ENCODE data around the gene LYRM9. TPM values are rescaled to one million over a fixed set of nuclear protein-coding genes. Genes with fewer than 3 reads are reported as not detected.

LYRM9 gene
- total RNA-seq, 1 donor from 2014 or later = 1.3 TPM

- FAIRE-seq (no peak), DNase-seq (ENCODE audit: low read depth) (no peak)
- Histone ChIP-seq H3K36me3 (ENCODE audit: control insufficient read depth, insufficient read depth, low read length) (no peaks in the 10 kb centered on the region), H3K27me3 (ENCODE audit: control insufficient read depth, insufficient read depth, low read length) (peaks cover 2% of the 10 kb centered on the region), H3K4me3 (ENCODE audit: low read depth, low read length) (no peak overlapping the region)
- TF ChIP-seq, protein P1, sequence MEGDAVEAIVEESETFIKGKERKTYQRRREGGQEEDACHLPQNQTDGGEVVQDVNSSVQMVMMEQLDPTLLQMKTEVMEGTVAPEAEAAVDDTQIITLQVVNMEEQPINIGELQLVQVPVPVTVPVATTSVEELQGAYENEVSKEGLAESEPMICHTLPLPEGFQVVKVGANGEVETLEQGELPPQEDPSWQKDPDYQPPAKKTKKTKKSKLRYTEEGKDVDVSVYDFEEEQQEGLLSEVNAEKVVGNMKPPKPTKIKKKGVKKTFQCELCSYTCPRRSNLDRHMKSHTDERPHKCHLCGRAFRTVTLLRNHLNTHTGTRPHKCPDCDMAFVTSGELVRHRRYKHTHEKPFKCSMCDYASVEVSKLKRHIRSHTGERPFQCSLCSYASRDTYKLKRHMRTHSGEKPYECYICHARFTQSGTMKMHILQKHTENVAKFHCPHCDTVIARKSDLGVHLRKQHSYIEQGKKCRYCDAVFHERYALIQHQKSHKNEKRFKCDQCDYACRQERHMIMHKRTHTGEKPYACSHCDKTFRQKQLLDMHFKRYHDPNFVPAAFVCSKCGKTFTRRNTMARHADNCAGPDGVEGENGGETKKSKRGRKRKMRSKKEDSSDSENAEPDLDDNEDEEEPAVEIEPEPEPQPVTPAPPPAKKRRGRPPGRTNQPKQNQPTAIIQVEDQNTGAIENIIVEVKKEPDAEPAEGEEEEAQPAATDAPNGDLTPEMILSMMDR (IDR thresholded peaks at IDR 0.05; ENCODE audit: insufficient read depth, low read length, severe bottlenecking) = no peak
Measured at GRCh38 chr17:27937025-27937546, 43.9 kb upstream of the LYRM9 start.

- TF ChIP-seq, protein P1 (IDR thresholded peaks at IDR 0.05; ENCODE audit: insufficient read depth, low read length, severe bottlenecking) = no peak
- Histone ChIP-seq H3K36me3 (ENCODE audit: control insufficient read depth, insufficient read depth, low read length) (no peaks in the 10 kb centered on the region), H3K4me3 (ENCODE audit: low read depth, low read length) (no peak overlapping the region), H3K27me3 (ENCODE audit: control insufficient read depth, insufficient read depth, low read length) (no peaks in the 10 kb centered on the region)
- DNase-seq (ENCODE audit: low read depth) = no peak
- FAIRE-seq = no peak
Measured at GRCh38 chr17:27930000-27930399, 36.8 kb upstream of the LYRM9 start.

- H3K27me3 ChIP-seq (ENCODE audit: control insufficient read depth, insufficient read depth, low read length) = no peaks in the 10 kb centered on the region
- no peaks in the 10 kb centered on the region for H3K36me3 ChIP-seq (ENCODE audit: control insufficient read depth, insufficient read depth, low read length)
- H3K4me3 ChIP-seq (ENCODE audit: low read depth, low read length) = no peak overlapping the region
- TF ChIP-seq, protein P1 (IDR thresholded peaks at IDR 0.05; ENCODE audit: insufficient read depth, low read length, severe bottlenecking) = no peak
- FAIRE-seq (no peak), DNase-seq (ENCODE audit: low read depth) (no peak)
Measured at GRCh38 chr17:27928587-27928986, 35.4 kb upstream of the LYRM9 start.

- TF ChIP-seq, protein P1 (IDR thresholded peaks at IDR 0.05; ENCODE audit: insufficient read depth, low read length, severe bottlenecking) = no peak
- no peaks in the 10 kb centered on the region for H3K36me3 ChIP-seq (ENCODE audit: control insufficient read depth, insufficient read depth, low read length)
- no peaks in the 10 kb centered on the region for H3K27me3 ChIP-seq (ENCODE audit: control insufficient read depth, insufficient read depth, low read length)
- FAIRE-seq = no peak
- no peak overlapping the region for H3K4me3 ChIP-seq (ENCODE audit: low read depth, low read length)
- DNase-seq (ENCODE audit: low read depth) = no peak
Measured at GRCh38 chr17:27927781-27928180, 34.6 kb upstream of the LYRM9 start.

GRCh38 chr17:27921599-27921998, 28.4 kb upstream of the LYRM9 start:
- DNase-seq (ENCODE audit: low read depth) (no peak), FAIRE-seq (no peak)
- no peak overlapping the region for H3K4me3 ChIP-seq (ENCODE audit: low read depth, low read length)
- TF ChIP-seq, protein P1 (IDR thresholded peaks at IDR 0.05; ENCODE audit: insufficient read depth, low read length, severe bottlenecking) = no peak
- H3K27me3 ChIP-seq (ENCODE audit: control insufficient read depth, insufficient read depth, low read length) = no peaks in the 10 kb centered on the region
- H3K36me3 ChIP-seq (ENCODE audit: control insufficient read depth, insufficient read depth, low read length) = no peaks in the 10 kb centered on the region

GRCh38 chr17:27921077-27921476, 27.9 kb upstream of the LYRM9 start:
- H3K4me3 ChIP-seq (ENCODE audit: low read depth, low read length) = no peak overlapping the region
- FAIRE-seq (no peak), DNase-seq (ENCODE audit: low read depth) (no peak)
- H3K36me3 ChIP-seq (ENCODE audit: control insufficient read depth, insufficient read depth, low read length) = no peaks in the 10 kb centered on the region
- no peaks in the 10 kb centered on the region for H3K27me3 ChIP-seq (ENCODE audit: control insufficient read depth, insufficient read depth, low read length)
- TF ChIP-seq, protein P1 (IDR thresholded peaks at IDR 0.05; ENCODE audit: insufficient read depth, low read length, severe bottlenecking) = no peak
